ENCODE measurements around the gene ACVR1.

ACVR1 gene

GRCh38 chr2:157691695-157692094 is 184.4 kb downstream of the ACVR1 start:
- DNase-seq = no peak

- no peak for DNase-seq
These were observed 185.0 kb downstream of the ACVR1 start for GRCh38 chr2:157691131-157691530.

Data from NCI-H1092 (cell line).